Thymus (tissue), 11 donors: ENCODE results near the gene HAUS1. TPM values are rescaled to one million over a fixed set of nuclear protein-coding genes. Genes with fewer than 3 reads are reported as not detected.

ENCODE experiments used
- DNase-seq, 9 donors: peaks; one replicate each; pipeline ENCODE4 v3.0.0-alpha.2; 2013; ENCODE audit warnings: low spot score in 9 of 9, low read depth in 6 of 9, missing footprints in 1 of 9
- H3K27ac ChIP-seq, 2 donors: one replicate each; pipeline ENCODE4 v1.5.1; 2013; ENCODE audit warnings: control low read depth in 1 of 2, low read depth in 1 of 2, low read length in 1 of 2, mild to moderate bottlenecking in 1 of 2, moderate library complexity in 1 of 2
- H3K27me3 ChIP-seq, 2 donors: one replicate each; pipeline ENCODE4 v1.5.1; 2013; ENCODE audit warnings: low read length in 1 of 2; ENCODE audit not compliant: control insufficient read depth in 2 of 2, insufficient read depth in 1 of 2
- H3K36me3 ChIP-seq, 2 donors: one replicate each; pipeline ENCODE4 v1.5.1; 2013; ENCODE audit warnings: low read length in 1 of 2, mild to moderate bottlenecking in 1 of 2, moderate library complexity in 1 of 2; ENCODE audit not compliant: control insufficient read depth in 2 of 2, insufficient read depth in 2 of 2
- H3K4me1 ChIP-seq, 2 donors: one replicate each; pipeline ENCODE4 v1.5.1; 2013; ENCODE audit warnings: low read length in 2 of 2; ENCODE audit not compliant: control insufficient read depth in 2 of 2, insufficient read depth in 2 of 2
- H3K4me3 ChIP-seq, 2 donors: one replicate each; pipeline ENCODE4 v1.5.1; 2013; ENCODE audit warnings: low read length in 2 of 2, control low read depth in 1 of 2, mild to moderate bottlenecking in 1 of 2
- H3K9me3 ChIP-seq, 2 donors: one replicate each; pipeline ENCODE4 v1.5.1; 2013; ENCODE audit warnings: low read length in 1 of 2, mild to moderate bottlenecking in 1 of 2; ENCODE audit not compliant: control insufficient read depth in 2 of 2, insufficient read depth in 1 of 2
- WGBS: extraction: QIAGEN DNeasy Blood & Tissue Kit; methylation state at CpG from one replicate; pipeline ENCODE4 v1.1.7; 2013; 5-methylcytosine and 5-hydroxymethylcytosine counted together
- polyA plus RNA-seq: library from polyadenylated mRNA; stranded (reverse); fragments of 200-250 nt; gene quantifications from one replicate; pipeline ENCODE4 v1.2.3, GENCODE V29; 2013
- total RNA-seq: library from RNA; stranded (reverse); fragments of 120-200 nt; gene quantifications from one replicate; pipeline ENCODE4 v1.2.4, GENCODE V29; 2013
- donor health status: healthy.

The HAUS1 gene
- total and polyA plus RNA-seq, 2 donors = 45.7 to 72.9 TPM

DNA sequence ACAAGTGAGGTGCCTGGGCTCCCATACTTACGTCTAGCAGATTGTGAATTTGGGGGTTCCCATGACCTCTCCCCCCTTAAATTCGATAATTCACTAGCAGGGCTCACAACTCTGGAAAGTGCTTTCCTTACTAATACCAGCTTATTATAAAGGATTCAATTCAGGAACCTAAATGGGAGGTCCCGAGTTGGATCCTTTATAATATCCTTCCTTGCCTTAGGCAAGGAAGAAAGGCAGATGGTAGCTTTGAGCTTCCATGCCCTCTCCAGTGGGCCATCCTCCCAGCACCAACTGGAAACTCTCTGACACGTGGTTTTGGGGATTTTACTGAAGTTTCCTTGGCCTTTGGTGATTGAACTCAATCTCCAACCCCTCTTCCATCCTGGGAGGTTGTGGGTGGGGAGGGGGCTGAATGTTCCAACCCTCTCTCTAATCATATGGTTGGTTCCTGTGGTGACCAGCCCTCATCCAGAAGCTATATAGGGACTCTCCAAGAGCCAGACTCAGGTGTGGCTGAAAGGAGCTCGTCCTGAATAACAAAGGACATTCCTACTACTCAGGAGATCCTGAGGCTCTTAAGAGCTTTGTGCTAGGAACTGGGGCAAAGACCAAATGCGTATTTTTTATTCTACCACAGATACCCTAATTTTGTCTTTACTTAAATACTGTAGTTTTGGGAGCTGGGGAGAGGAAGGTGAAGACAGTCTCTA, 62.2 kb downstream of the HAUS1 start:
- H3K9me3 ChIP-seq = no peaks in the 10 kb centered on the region
- 96% methylated on average over 6 of the region's 6 CpGs for WGBS
- no peak overlapping the region for H3K27ac ChIP-seq
- no peaks in the 10 kb centered on the region for H3K27me3 ChIP-seq
- peaks cover 4 to 11% of the 10 kb centered on the region in 2 donors for H3K4me1 ChIP-seq
- no peak overlapping the region for H3K4me3 ChIP-seq
- no peak for DNase-seq
- H3K36me3 ChIP-seq = no peaks in the 10 kb centered on the region

DNA sequence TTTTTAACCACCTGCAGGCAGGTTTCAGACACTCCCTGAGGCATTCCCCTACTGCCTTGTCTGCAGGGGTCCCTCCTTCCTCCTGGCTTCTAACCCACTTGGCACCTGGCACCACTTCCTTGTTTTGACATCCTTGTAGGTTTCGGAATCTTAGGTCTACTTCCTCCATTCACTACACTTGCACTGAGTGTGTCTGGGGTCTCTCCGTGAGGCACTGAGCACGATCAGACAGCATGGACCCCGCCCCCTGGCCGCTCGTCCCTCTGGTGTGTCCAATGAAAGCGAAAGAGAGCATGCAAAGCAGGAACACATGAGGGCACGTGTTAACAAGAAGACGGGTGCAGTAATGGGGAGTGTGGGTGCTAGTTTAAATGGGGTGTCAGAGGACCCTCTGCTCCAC, 63.8 kb downstream of the HAUS1 start:
- WGBS = 8% methylated on average over 9 of the region's 9 CpGs
- Histone ChIP-seq H3K4me1 (peaks cover 4 to 13% of the 10 kb centered on the region in 2 donors), H3K9me3 (no peaks in the 10 kb centered on the region), H3K4me3 (peak overlapping the region in 1 of 2 donors; percentile 16), H3K36me3 (no peaks in the 10 kb centered on the region), H3K27ac (no peak overlapping the region), H3K27me3 (no peaks in the 10 kb centered on the region)
- DNase-seq = peak in 5 of 9 donors; percentile 4 to 67 (median 31)

DNA sequence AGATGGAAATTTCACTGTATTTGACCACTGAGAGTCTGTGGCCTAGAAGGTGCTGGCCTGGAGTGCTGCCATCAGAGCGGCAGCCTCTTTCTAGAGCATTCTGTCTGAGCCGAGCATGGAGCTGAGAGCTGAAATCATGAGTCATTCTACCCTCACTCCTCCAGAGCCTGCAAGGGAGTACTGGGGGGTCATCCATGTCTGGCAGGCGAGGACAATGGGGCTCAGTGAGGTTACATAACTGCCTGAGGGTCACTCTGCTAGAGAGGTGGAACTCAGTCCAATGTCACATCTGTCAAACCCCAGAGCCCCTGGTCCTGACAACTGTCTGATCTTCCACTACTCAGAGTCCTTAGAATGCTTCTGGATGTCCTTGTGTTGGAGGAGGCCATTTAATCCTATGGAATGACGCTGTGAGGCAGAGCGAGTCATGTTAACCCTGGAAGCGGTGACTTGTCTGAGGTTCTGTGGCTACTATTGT, 65.3 kb downstream of the HAUS1 start:
- peaks cover 4 to 18% of the 10 kb centered on the region in 2 donors for H3K4me1 ChIP-seq
- H3K27me3 ChIP-seq = no peaks in the 10 kb centered on the region
- H3K4me3 ChIP-seq = no peak overlapping the region
- no peaks in the 10 kb centered on the region for H3K36me3 ChIP-seq
- H3K27ac ChIP-seq = no peak overlapping the region
- 94% methylated on average over 6 of the region's 6 CpGs for WGBS
- no peaks in the 10 kb centered on the region for H3K9me3 ChIP-seq
- DNase-seq = no peak

DNA sequence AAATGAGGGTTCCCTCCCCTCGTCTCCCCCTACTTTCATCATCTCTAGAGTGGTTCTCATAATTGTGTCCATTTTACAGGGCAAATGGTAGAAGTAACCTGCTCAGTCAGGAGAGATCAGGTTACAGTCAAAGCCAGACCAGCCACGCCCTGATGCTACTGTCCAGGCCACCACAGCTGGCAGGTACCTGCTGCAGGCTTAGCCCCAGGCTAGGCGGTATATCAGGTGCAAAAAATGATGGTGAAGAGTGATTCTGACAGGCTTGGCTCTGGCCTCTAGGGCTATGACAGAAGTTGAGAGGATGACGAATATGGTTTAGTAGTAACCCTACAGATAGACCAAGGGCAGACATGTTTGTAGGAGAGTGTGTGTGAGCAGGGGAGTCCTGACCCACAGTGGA, 67.1 kb downstream of the HAUS1 start:
- no peaks in the 10 kb centered on the region for H3K27me3 ChIP-seq
- WGBS = 98% methylated on average over 4 of the region's 4 CpGs
- no peak overlapping the region for H3K4me3 ChIP-seq

DNA sequence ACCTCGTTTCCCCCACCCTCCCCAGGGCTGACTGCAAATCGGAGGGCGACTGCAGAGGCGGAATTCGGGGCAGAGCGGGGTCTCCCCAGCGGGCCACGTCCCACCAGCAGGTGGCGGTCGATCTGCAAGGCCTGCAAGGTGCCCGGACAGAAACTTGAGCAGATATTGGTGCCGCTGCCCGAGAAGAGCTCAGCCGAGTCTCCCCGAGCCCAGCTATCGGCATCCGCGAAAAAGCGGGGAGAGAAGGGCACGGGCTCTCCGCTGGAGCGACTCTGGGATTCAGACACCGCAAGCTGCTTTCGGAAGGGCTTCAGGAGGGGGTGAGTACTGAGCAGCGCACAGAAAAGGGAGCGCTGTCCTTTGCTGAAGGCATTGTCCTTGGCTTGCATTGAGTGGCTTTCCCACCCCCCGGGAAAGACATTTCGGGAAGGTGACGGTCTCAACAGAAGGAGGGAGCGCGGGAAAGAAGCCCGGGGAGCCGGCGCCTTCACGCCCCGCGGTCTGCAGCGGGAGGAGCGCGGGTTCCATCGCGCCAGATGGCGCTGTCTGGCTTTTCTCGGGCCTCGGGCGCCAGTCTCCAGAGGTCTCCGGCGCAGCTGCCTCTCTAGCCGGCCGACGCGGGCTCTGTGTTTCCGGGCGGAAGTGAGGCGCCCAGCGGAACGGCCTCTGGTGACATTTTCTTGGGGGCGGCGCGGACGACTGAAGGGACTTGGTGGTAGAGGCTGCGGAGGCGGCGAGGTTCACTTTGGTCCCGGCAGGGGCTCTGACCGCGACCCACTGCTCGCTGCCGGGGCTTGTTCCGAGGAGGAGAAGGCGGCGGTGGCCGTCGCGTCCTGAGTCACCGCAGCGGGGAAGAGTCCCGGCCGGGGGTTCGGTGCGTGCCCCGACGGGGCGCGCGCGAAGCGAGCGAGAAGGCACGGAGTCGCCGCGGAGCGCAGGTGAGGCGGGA, 69.5 kb downstream of the HAUS1 start:
- Histone ChIP-seq H3K36me3 (peaks cover 0 to 4% of the 10 kb centered on the region in 2 donors), H3K4me3 (peak overlapping the region; percentile 76 to 91), H3K27ac (peak overlapping the region; percentile 95), H3K4me1 (peaks cover 5 to 12% of the 10 kb centered on the region in 2 donors), H3K27me3 (no peaks in the 10 kb centered on the region), H3K9me3 (no peaks in the 10 kb centered on the region)
- whole genome bisulfite sequencing = under 1% methylated on average over 95 of the region's 95 CpGs
- DNase-seq = peak; percentile 80 to 97 (median 91)

More for the DNA sequence above, 67.1 kb downstream of the HAUS1 start:
- Histone ChIP-seq H3K36me3 (no peaks in the 10 kb centered on the region), H3K27ac (no peak overlapping the region), H3K4me1 (peaks cover 7 to 20% of the 10 kb centered on the region in 2 donors), H3K9me3 (no peaks in the 10 kb centered on the region)
- DNase-seq = no peak

DNA sequence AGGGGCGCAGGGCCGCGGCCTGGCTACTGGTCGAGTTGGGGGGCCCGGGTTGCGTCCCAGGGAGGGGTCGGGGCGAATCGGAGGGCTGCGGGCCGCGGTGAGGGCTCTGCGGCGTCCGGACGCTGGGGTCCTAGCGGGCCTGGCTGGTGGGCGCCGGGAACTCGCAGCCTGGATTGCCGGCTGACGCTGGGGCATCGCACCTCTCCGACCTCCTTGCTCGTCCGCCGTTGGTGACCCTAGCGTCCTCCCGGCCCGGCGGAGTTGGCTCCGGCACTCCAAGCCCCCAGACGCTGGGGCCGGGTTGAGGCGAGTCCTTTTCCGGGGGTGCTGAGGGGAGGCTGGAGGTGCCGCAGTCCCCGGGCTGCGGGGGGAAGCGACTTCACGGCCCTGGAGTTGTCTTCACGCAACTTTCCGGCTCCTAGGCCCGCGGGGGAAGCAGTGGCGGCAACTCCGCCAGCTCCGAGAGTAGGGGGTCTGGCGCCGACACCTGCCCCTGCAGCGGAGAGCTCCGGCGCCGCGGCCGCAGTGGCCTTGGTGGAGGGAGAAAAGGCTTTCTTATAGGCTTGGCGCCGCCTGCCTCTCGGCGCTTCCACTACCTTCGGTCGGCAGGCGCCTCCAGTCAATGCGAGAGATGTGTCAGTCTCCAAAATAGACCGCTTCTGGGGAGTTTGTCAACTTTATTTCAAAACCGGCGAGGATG, 70.3 kb downstream of the HAUS1 start:
- Histone ChIP-seq H3K36me3 (peaks cover 0 to 6% of the 10 kb centered on the region in 2 donors), H3K4me1 (peaks cover 5 to 9% of the 10 kb centered on the region in 2 donors), H3K9me3 (no peaks in the 10 kb centered on the region), H3K27ac (peak overlapping the region; percentile 91 to 95), H3K4me3 (peak overlapping the region; percentile 76 to 91), H3K27me3 (no peaks in the 10 kb centered on the region)
- DNase-seq = peak in 6 of 9 donors; percentile 30 to 67 (median 36)
- under 1% methylated on average over 67 of the region's 67 CpGs for WGBS

DNA sequence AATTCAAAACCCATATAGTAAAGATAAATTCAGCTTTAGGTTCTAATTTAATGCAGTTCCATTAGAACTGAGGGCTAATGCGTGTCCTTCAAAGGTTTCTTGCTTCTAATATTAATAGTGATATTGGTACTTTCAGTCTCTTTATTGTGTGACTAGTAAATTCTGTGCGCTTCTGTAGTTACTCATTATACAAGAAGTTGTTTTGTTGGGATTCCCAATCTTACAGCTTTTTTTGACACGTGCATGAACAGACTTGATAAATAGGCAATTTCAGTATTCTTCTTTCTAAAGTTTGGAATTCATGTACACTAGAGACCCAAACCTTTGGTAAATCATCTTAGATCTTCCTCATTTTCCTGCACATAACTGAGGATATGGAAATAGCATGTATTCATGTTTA, 71.8 kb downstream of the HAUS1 start:
- no peaks in the 10 kb centered on the region for H3K27me3 ChIP-seq
- H3K4me3 ChIP-seq = no peak overlapping the region
- H3K4me1 ChIP-seq = peaks cover 5 to 9% of the 10 kb centered on the region in 2 donors
- H3K36me3 ChIP-seq = peaks cover 0 to 6% of the 10 kb centered on the region in 2 donors
- H3K9me3 ChIP-seq = no peaks in the 10 kb centered on the region
- H3K27ac ChIP-seq = no peak overlapping the region
- no peak for DNase-seq
- WGBS = 94% methylated on average over 3 of the region's 3 CpGs
